GM23338 (cell line): ENCODE results near the gene VSTM5. TPM values are rescaled to one million over a fixed set of nuclear protein-coding genes. Genes with fewer than 3 reads are reported as not detected.

Source experiments
- ATAC-seq: fragments of 200-7000 bp; cut with Tn5 transposase; 3 replicates; pipeline ENCODE4 v1.9.1; 2020
- DNase-seq: peaks from one replicate; pipeline ENCODE4 v3.0.0-alpha.2; 2015; ENCODE audit warnings: low spot score
- H2AFZ ChIP-seq: fragments of 200-600 bp; sonication (generic); 2 replicates; pipeline ENCODE4 v1.8.0; 2016; ENCODE audit warnings: antibody characterized with exemption, mild to moderate bottlenecking, moderate library complexity
- H3F3A ChIP-seq: fragments of 200-600 bp; sonication (generic); replicated peaks from 2 replicates; pipeline ENCODE4 v1.8.0; 2017; ENCODE audit warnings: antibody characterized with exemption, mixed run types, low read depth
- H3K27ac ChIP-seq: fragments of 200-600 bp; sonication (generic); 2 replicates; pipeline ENCODE4 v1.6.1; 2016; ENCODE audit warnings: low read depth
- H3K27me3 ChIP-seq: fragments of 200-600 bp; sonication (generic); 2 replicates; pipeline ENCODE4 v1.8.0; 2016; ENCODE audit warnings: mild to moderate bottlenecking, mixed run types, moderate library complexity; ENCODE audit not compliant: insufficient read depth
- H3K36me3 ChIP-seq: fragments of 200-600 bp; sonication (generic); 2 replicates; pipeline ENCODE4 v1.8.0; 2016; ENCODE audit warnings: mild to moderate bottlenecking; ENCODE audit not compliant: insufficient read depth
- H3K4me1 ChIP-seq: fragments of 200-600 bp; sonication (generic); 2 replicates; pipeline ENCODE4 v1.8.0; 2016; ENCODE audit warnings: mild to moderate bottlenecking, moderate library complexity; ENCODE audit not compliant: insufficient read depth
- H3K4me2 ChIP-seq: fragments of 200-600 bp; sonication (generic); 2 replicates; pipeline ENCODE4 v1.7.1; 2017; ENCODE audit warnings: mixed run types
- H3K4me3 ChIP-seq: fragments of 200-600 bp; sonication (generic); 2 replicates; pipeline ENCODE4 v1.6.1; 2016; ENCODE audit warnings: mixed run types
- H3K79me2 ChIP-seq: fragments of 200-600 bp; sonication (generic); replicated peaks from 2 replicates; pipeline ENCODE4 v1.8.0; 2017; ENCODE audit warnings: mild to moderate bottlenecking; ENCODE audit not compliant: insufficient read depth
- H3K9me2 ChIP-seq: fragments of 200-600 bp; sonication (generic); 2 replicates; pipeline ENCODE4 v1.8.0; 2017; ENCODE audit not compliant: insufficient read depth
- H4K20me1 ChIP-seq: fragments of 200-600 bp; sonication (generic); replicated peaks from 2 replicates; pipeline ENCODE4 v1.8.0; 2017; ENCODE audit warnings: mild to moderate bottlenecking; ENCODE audit not compliant: insufficient read depth
- H3K27ac Mint-ChIP-seq: 2 replicates; pipeline ENCODE4 v1.8.0; 2020; ENCODE audit warnings: inconsistent platforms, mild to moderate bottlenecking, moderate library complexity, mixed read lengths
- H3K27me3 Mint-ChIP-seq: 3 replicates; pipeline ENCODE4 v1.8.0; 2022; ENCODE audit warnings: low read depth, mild to moderate bottlenecking, moderate library complexity, mixed read lengths, inconsistent platforms; ENCODE audit not compliant: insufficient read depth, poor library complexity
- H3K36me3 Mint-ChIP-seq: 3 replicates; pipeline ENCODE4 v1.8.0; 2021; ENCODE audit warnings: low read depth, mild to moderate bottlenecking, inconsistent platforms, moderate library complexity, mixed read lengths
- H3K4me1 Mint-ChIP-seq: 3 replicates; pipeline ENCODE4 v1.8.0; 2020; ENCODE audit warnings: mild to moderate bottlenecking, inconsistent platforms, mixed read lengths
- H3K4me3 Mint-ChIP-seq: 3 replicates; pipeline ENCODE4 v1.8.0; 2021; ENCODE audit warnings: moderate library complexity, mild to moderate bottlenecking, inconsistent platforms, mixed read lengths
- H3K9me3 Mint-ChIP-seq: 3 replicates; pipeline ENCODE4 v1.8.0; 2020; ENCODE audit warnings: moderate library complexity, mild to moderate bottlenecking, inconsistent platforms, mixed read lengths
- CREB1 ChIP-seq: fragments of 250-450 bp; sonication (Bioruptor Pico); IDR thresholded peaks from 2 replicates; pipeline ENCODE4 v1.5.0; 2020; ENCODE audit warnings: low read depth, mild to moderate bottlenecking, moderate library complexity
- CTCF ChIP-seq, 2 experiments: fragments of 200-600 bp in 1 of 2; sonication (generic) in 1 of 2; conservative IDR thresholded peaks; 2 replicates each; pipeline versions ENCODE4 v1.5.1 to v1.6.1; 2016 to 2017; ENCODE audit warnings: antibody characterized with exemption in 2 of 2, low read depth in 2 of 2, mild to moderate bottlenecking in 2 of 2, moderate library complexity in 1 of 2
- ETS1 ChIP-seq: IDR thresholded peaks from 2 replicates; pipeline ENCODE4 v1.6.1; 2016; ENCODE audit warnings: antibody characterized with exemption
- EZH2 ChIP-seq: fragments of 200-600 bp; sonication (generic); IDR thresholded peaks from one replicate; pipeline ENCODE4 v1.8.0; 2017; ENCODE audit warnings: antibody characterized with exemption, mild to moderate bottlenecking, low read depth; ENCODE audit not compliant: unreplicated experiment
- EZH2phosphoT487 ChIP-seq: fragments of 200-600 bp; sonication (generic); IDR thresholded peaks from one replicate; pipeline ENCODE4 v1.8.1; 2018; ENCODE audit warnings: antibody characterized with exemption; ENCODE audit not compliant: unreplicated experiment
- JUNB ChIP-seq: IDR thresholded peaks from one replicate; pipeline ENCODE4 v1.6.1; 2016; ENCODE audit warnings: antibody characterized with exemption; ENCODE audit not compliant: unreplicated experiment
- NANOG ChIP-seq: IDR thresholded peaks from 2 replicates; pipeline ENCODE4 v1.6.1; 2016; ENCODE audit warnings: antibody characterized with exemption, borderline replicate concordance
- POLR2AphosphoS5 ChIP-seq: IDR thresholded peaks from 2 replicates; pipeline ENCODE4 v1.6.1; 2016; ENCODE audit warnings: antibody characterized with exemption, low read depth
- STAT1 ChIP-seq: IDR thresholded peaks from one replicate; pipeline ENCODE4 v1.6.1; 2016; ENCODE audit warnings: antibody characterized with exemption; ENCODE audit not compliant: unreplicated experiment
- ZNF114 ChIP-seq: fragments of 250-450 bp; sonication (Bioruptor Pico); IDR thresholded peaks from 2 replicates; pipeline ENCODE4 v1.5.0; 2020; ENCODE audit warnings: mild to moderate bottlenecking, moderate library complexity
- ZNF331 ChIP-seq: fragments of 250-450 bp; sonication (Bioruptor Pico); IDR thresholded peaks from 2 replicates; pipeline ENCODE4 v1.5.0; 2020; ENCODE audit warnings: low read depth, mild to moderate bottlenecking, moderate library complexity
- ZNF462 ChIP-seq: fragments of 250-450 bp; sonication (Bioruptor Pico); IDR thresholded peaks from 2 replicates; pipeline ENCODE4 v1.5.0; 2020; ENCODE audit warnings: mild to moderate bottlenecking, moderate library complexity
- polyA plus RNA-seq: library from polyadenylated mRNA; unstranded; fragments of >200 nt; fragmentation: Nextera tagmentation; extraction: Ambion mirVana; gene quantifications from 2 replicates; pipeline ENCODE4 v1.2.1, GENCODE V29; 2016
- total RNA-seq: library from RNA; depleted of rRNA; stranded (reverse); fragments of >200 nt; shearing (Covaris generic); gene quantifications from 2 replicates; pipeline ENCODE4 v1.2.3, GENCODE V29; 2014

The VSTM5 gene
- total and polyA plus RNA-seq, 2 experiments from 2014 or later = 0.21 to 0.66 TPM

- H3K27me3 Mint-ChIP-seq = peaks cover 6% of the 10 kb centered on the region
- H3K4me3 Mint-ChIP-seq = no peak overlapping the region
- no peaks in the 10 kb centered on the region for H3K79me2 ChIP-seq
- H3K36me3 ChIP-seq = no peaks in the 10 kb centered on the region
- H3K27me3 ChIP-seq = peaks cover 2% of the 10 kb centered on the region; the same call in 1 of the 2 replicates
- H2AFZ ChIP-seq = no peak overlapping the region
- H3K27ac ChIP-seq = no peak overlapping the region
- peaks cover 2% of the 10 kb centered on the region; the same call in 1 of the 3 replicates for H3K4me1 Mint-ChIP-seq
- ATAC-seq = no peak
- no peak overlapping the region for H3K4me2 ChIP-seq
- no peaks in the 10 kb centered on the region for H4K20me1 ChIP-seq
- H3K4me3 ChIP-seq = no peak overlapping the region
- H3K9me3 Mint-ChIP-seq = no peaks in the 10 kb centered on the region
- no peak for DNase-seq
- H3F3A ChIP-seq = no peaks in the 10 kb centered on the region
- H3K27ac Mint-ChIP-seq = no peak overlapping the region
- H3K4me1 ChIP-seq = no peaks in the 10 kb centered on the region
- no peaks in the 10 kb centered on the region for H3K36me3 Mint-ChIP-seq
- H3K9me2 ChIP-seq = no peaks in the 10 kb centered on the region
- no peak for TF ChIP-seq ZNF462
- TF ChIP-seq ZNF114 (CRISPR knock-in tag) = no peak
- TF ChIP-seq POLR2AphosphoS5 = no peak
- TF ChIP-seq JUNB = no peak
- no peak for TF ChIP-seq ZNF331 (CRISPR knock-in tag)
- no peak for TF ChIP-seq NANOG
- no peak for TF ChIP-seq EZH2phosphoT487
- TF ChIP-seq CREB1 = no peak
- no peak for TF ChIP-seq STAT1
- TF ChIP-seq CTCF (conservative IDR thresholded peaks at IDR 0.05; ENCODE audit: low read depth in 2 of 2) = no peak
- TF ChIP-seq EZH2 = no peak
- no peak for TF ChIP-seq ETS1
Measured at GRCh38 chr11:93843906-93844305, 6.5 kb downstream of the VSTM5 start.
